Suprapubic skin (tissue), 4 donors: ENCODE measurements around the gene CRYBA1. TPM values are rescaled to one million over a fixed set of nuclear protein-coding genes. Genes with fewer than 3 reads are reported as not detected.
"Not testable (repeated sequence)": the region's sequence is repeated elsewhere in the genome, so short reads cannot be mapped to it uniquely, and the experiment has no call there.

Experiments
- DNase-seq, 2 donors: peaks; one replicate each; pipeline ENCODE4 v3.0.0-alpha.2; 2019; ENCODE audit warnings: low spot score in 2 of 2
- H3K27ac ChIP-seq: fragments of 200-600 bp; sonication (generic); one replicate; pipeline ENCODE4 v1.5.1; 2019
- H3K27me3 ChIP-seq: fragments of 200-600 bp; sonication (generic); one replicate; pipeline ENCODE4 v1.5.1; 2019
- H3K36me3 ChIP-seq: fragments of 200-600 bp; sonication (generic); one replicate; pipeline ENCODE4 v1.5.1; 2019
- H3K4me1 ChIP-seq: fragments of 200-600 bp; sonication (generic); one replicate; pipeline ENCODE4 v1.5.1; 2019
- H3K4me3 ChIP-seq: fragments of 200-600 bp; sonication (generic); one replicate; pipeline ENCODE4 v1.5.1; 2019; ENCODE audit warnings: mild to moderate bottlenecking
- H3K9me3 ChIP-seq: fragments of 200-600 bp; sonication (generic); one replicate; pipeline ENCODE4 v1.5.1; 2019
- EP300 ChIP-seq: sonication (generic); formaldehyde crosslinking; IDR thresholded peaks from one replicate; pipeline ENCODE4 v1.6.1; 2017; ENCODE audit warnings: antibody characterized with exemption
- POLR2A ChIP-seq, 2 donors: fragments of 450-650 bp; IDR thresholded peaks; one replicate each; pipeline ENCODE4 v1.6.1; 2017; ENCODE audit warnings: antibody characterized with exemption in 2 of 2, mild to moderate bottlenecking in 2 of 2, moderate library complexity in 2 of 2
- POLR2AphosphoS5 ChIP-seq, 3 donors: sonication (generic); formaldehyde crosslinking; IDR thresholded peaks; one replicate each; pipeline ENCODE4 v1.6.1; 2017; ENCODE audit warnings: antibody characterized with exemption in 3 of 3
- WGBS: methylation state at CpG from one replicate; pipeline ENCODE4 v1.1.5; 2018; 5-methylcytosine and 5-hydroxymethylcytosine counted together
- total RNA-seq, 4 donors: library from RNA; depleted of rRNA; stranded (reverse); fragments of >200 nt; gene quantifications; one replicate each; pipeline ENCODE4 v1.1.0, GENCODE V29; 2016
- TF ChIP-seq, protein P1 (sequence below), 2 donors: fragments of 200-600 bp in 1 of 2; fragments of 450-650 bp in 1 of 2; sonication (generic) in 1 of 2; IDR thresholded peaks; one replicate each; pipeline ENCODE4 v1.5.1; 2016 to 2019; ENCODE audit warnings: antibody characterized with exemption in 2 of 2, mild to moderate bottlenecking in 1 of 2, moderate library complexity in 1 of 2

Gene CRYBA1
- total RNA-seq, 4 donors from 2014 or later, result not detected

DNA sequence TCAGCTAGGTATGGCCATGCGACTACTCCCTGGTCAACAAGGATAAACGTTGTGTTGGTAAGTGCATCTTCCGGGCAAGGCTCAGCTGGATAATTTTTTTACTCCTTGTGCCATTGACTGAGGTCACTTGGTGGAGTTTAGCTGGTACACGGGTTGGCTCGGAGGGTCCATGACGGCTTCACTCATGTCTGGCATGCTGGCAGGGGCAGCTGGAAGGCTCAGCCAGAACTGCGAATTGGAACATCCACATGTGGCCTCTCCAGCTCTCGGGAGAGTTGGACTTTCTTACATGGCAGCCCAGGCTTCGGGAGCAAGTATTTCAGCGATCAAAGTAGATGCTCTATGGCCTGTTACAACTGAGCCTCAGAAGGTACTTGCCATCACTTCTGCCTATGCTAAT lies 31.5 kb upstream of the CRYBA1 start:
- H3K4me3 ChIP-seq, result no peak overlapping the region
- DNase-seq, result no peak
- H3K9me3 ChIP-seq, result no peaks in the 10 kb centered on the region
- WGBS, result 85% methylated on average over 10 of the region's 10 CpGs
- H3K27ac ChIP-seq, result no peak overlapping the region
- H3K27me3 ChIP-seq, result no peaks in the 10 kb centered on the region
- no peaks in the 10 kb centered on the region for H3K36me3 ChIP-seq
- peaks cover 19% of the 10 kb centered on the region for H3K4me1 ChIP-seq
- TF ChIP-seq EP300 (no peak), POLR2AphosphoS5 (IDR thresholded peaks at IDR 0.05) (no peak), POLR2A (IDR thresholded peaks at IDR 0.05) (no peak)
- TF ChIP-seq, protein P1, sequence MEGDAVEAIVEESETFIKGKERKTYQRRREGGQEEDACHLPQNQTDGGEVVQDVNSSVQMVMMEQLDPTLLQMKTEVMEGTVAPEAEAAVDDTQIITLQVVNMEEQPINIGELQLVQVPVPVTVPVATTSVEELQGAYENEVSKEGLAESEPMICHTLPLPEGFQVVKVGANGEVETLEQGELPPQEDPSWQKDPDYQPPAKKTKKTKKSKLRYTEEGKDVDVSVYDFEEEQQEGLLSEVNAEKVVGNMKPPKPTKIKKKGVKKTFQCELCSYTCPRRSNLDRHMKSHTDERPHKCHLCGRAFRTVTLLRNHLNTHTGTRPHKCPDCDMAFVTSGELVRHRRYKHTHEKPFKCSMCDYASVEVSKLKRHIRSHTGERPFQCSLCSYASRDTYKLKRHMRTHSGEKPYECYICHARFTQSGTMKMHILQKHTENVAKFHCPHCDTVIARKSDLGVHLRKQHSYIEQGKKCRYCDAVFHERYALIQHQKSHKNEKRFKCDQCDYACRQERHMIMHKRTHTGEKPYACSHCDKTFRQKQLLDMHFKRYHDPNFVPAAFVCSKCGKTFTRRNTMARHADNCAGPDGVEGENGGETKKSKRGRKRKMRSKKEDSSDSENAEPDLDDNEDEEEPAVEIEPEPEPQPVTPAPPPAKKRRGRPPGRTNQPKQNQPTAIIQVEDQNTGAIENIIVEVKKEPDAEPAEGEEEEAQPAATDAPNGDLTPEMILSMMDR (IDR thresholded peaks at IDR 0.05), result no peak

- Histone ChIP-seq H3K27me3 (no peaks in the 10 kb centered on the region), H3K27ac (no peak overlapping the region), H3K9me3 (no peaks in the 10 kb centered on the region), H3K4me1 (peaks cover 19% of the 10 kb centered on the region), H3K4me3 (no peak overlapping the region), H3K36me3 (no peaks in the 10 kb centered on the region)
- 73% methylated on average over 4 of the region's 4 CpGs for WGBS
- TF ChIP-seq POLR2AphosphoS5 (IDR thresholded peaks at IDR 0.05) (no peak), POLR2A (IDR thresholded peaks at IDR 0.05) (no peak), EP300 (no peak)
- TF ChIP-seq, protein P1 (IDR thresholded peaks at IDR 0.05), result no peak
- DNase-seq, result no peak
Observed at GRCh38 chr17:29215717-29216116, 30.9 kb upstream of the CRYBA1 start.

- no peaks in the 10 kb centered on the region for H3K36me3 ChIP-seq
- peaks cover 19% of the 10 kb centered on the region for H3K4me1 ChIP-seq
- no peak for TF ChIP-seq POLR2A (IDR thresholded peaks at IDR 0.05)
- TF ChIP-seq, protein P1 (IDR thresholded peaks at IDR 0.05), result no peak
- no peak for TF ChIP-seq EP300
- no peak for TF ChIP-seq POLR2AphosphoS5 (IDR thresholded peaks at IDR 0.05)
- no peak overlapping the region for H3K4me3 ChIP-seq
- H3K27me3 ChIP-seq, result no peaks in the 10 kb centered on the region
- no peaks in the 10 kb centered on the region for H3K9me3 ChIP-seq
- 72% methylated on average over 6 of the region's 6 CpGs for WGBS
- H3K27ac ChIP-seq, result no peak overlapping the region
- DNase-seq, result no peak
Observed at GRCh38 chr17:29216181-29216580, 30.5 kb upstream of the CRYBA1 start.

DNA sequence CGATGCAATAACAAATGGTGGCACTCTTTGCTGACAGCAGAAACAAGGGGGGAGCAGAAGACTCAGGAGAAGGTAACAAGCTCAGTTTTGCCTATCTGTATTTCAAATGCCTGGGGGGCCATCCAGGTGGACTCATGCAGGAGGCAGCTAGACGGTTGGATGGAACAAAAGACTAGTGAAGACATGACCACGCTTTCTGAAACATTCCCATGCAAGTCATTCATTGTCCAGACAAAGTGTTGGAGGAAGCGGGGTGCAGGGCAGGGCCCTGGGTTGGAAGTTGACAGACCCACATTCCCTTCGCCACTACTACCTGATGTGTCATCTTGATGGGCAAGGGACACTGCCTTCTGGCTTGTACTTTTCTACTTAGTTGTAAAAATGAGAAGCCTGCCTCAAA lies 29.8 kb upstream of the CRYBA1 start:
- Histone ChIP-seq H3K27ac (no peak overlapping the region), H3K27me3 (no peaks in the 10 kb centered on the region), H3K9me3 (no peaks in the 10 kb centered on the region), H3K36me3 (no peaks in the 10 kb centered on the region), H3K4me3 (no peak overlapping the region), H3K4me1 (peaks cover 19% of the 10 kb centered on the region)
- TF ChIP-seq POLR2AphosphoS5 (IDR thresholded peaks at IDR 0.05) (no peak), EP300 (no peak), POLR2A (IDR thresholded peaks at IDR 0.05) (no peak)
- TF ChIP-seq, protein P1 (IDR thresholded peaks at IDR 0.05), result no peak
- WGBS, result 81% methylated on average over 5 of the region's 5 CpGs
- DNase-seq, result no peak

DNA sequence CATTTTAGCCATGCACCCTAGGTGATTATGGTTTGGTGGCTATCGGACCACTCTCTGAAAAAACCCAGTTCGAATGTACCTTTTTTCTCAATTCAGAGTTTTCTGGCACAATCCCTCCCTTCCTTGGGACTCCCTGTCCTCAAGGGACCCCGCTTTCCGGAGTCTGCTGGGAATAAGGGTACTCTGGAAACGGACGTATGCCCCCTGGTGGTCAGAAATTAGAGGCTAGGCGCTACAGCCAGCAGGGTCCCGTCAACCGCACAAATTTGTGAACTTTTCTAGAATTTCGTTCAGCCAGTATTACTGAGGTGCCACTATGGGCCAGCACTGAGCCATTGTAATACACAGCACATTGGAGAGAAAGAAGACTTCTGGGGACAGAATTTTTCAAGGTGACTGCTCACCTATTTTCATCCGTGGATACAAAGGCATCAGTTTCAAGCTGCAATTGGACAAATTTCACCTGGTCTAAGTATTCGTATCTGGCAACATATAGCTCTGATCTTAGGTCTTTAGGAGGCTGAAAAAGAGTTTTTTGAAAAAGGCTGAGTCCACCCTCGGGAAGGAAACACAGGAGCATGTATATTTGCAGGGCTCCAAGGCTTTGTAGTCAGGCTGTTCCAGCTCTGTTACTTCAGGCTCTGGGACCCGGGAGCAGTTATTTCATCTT lies 27.1 kb upstream of the CRYBA1 start:
- Histone ChIP-seq H3K4me1 (peaks cover 7% of the 10 kb centered on the region), H3K36me3 (no peaks in the 10 kb centered on the region), H3K27ac (no peak overlapping the region), H3K9me3 (no peaks in the 10 kb centered on the region), H3K4me3 (no peak overlapping the region), H3K27me3 (no peaks in the 10 kb centered on the region)
- WGBS, result 13% methylated on average over 14 of the region's 14 CpGs
- TF ChIP-seq, protein P1 (IDR thresholded peaks at IDR 0.05), result peak; percentile 84 to 90
- TF ChIP-seq EP300, result no peak
- peak in 1 of 3 donors; percentile 47 for TF ChIP-seq POLR2AphosphoS5 (IDR thresholded peaks at IDR 0.05)
- no peak for TF ChIP-seq POLR2A (IDR thresholded peaks at IDR 0.05)
- DNase-seq, result peak; percentile 84

- not testable (repeated sequence) for H3K9me3 ChIP-seq, H3K4me3 ChIP-seq, H3K27me3 ChIP-seq, H3K36me3 ChIP-seq, H3K4me1 ChIP-seq, DNase-seq, H3K27ac ChIP-seq
- WGBS, result 97% methylated on average over 11 of the region's 11 CpGs
Observed at GRCh38 chr17:29221338-29221737, 25.3 kb upstream of the CRYBA1 start.
